GM12874 (cell line): Measurements from ENCODE around the gene WFS1.

Experiments used
- TF ChIP-seq, protein P1 (sequence below): IDR thresholded peaks from 2 replicates; pipeline ENCODE4 v1.5.1; 2011; ENCODE audit warnings: low read depth, mild to moderate bottlenecking, control low read depth, low read length, moderate library complexity; ENCODE audit not compliant: insufficient read depth

Gene WFS1

DNA sequence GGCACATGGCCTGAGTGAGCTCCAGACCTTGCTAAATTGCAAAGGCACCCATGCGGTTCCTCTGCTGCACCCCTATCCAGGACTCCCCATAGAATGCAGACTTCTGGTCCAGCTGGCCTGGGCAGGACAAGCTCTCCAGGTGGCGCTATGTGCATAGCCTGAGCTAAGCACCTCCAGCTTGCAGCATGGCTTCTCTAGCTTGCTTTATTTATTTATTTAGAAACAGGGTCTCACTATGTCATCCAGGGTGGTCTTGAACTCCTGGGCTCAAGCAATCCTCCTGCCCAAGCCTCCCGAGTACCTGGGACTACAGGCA is 5.5 kb upstream of the WFS1 start:
- TF ChIP-seq, protein P1, sequence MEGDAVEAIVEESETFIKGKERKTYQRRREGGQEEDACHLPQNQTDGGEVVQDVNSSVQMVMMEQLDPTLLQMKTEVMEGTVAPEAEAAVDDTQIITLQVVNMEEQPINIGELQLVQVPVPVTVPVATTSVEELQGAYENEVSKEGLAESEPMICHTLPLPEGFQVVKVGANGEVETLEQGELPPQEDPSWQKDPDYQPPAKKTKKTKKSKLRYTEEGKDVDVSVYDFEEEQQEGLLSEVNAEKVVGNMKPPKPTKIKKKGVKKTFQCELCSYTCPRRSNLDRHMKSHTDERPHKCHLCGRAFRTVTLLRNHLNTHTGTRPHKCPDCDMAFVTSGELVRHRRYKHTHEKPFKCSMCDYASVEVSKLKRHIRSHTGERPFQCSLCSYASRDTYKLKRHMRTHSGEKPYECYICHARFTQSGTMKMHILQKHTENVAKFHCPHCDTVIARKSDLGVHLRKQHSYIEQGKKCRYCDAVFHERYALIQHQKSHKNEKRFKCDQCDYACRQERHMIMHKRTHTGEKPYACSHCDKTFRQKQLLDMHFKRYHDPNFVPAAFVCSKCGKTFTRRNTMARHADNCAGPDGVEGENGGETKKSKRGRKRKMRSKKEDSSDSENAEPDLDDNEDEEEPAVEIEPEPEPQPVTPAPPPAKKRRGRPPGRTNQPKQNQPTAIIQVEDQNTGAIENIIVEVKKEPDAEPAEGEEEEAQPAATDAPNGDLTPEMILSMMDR, result peak; percentile 59

DNA sequence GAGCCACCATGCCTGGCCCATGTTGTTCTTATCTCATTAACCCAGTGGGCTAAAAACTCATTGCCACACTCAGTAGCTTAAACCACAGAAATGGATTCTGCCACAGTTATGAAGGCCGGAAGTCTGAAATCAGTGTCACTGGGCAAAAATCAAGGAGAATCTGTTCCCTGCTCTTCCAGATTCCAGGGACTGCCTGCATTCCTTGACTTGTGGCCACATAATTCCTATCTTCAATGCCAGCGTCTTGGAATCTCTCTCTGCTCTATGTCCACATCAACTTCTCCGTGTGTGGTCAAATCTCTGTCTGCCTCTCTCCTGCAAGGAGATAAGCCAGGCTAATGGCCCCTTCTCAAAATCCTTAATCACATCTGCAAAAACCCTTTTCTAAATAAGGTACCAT is 4.1 kb upstream of the WFS1 start:
- TF ChIP-seq, protein P1, result no peak

DNA sequence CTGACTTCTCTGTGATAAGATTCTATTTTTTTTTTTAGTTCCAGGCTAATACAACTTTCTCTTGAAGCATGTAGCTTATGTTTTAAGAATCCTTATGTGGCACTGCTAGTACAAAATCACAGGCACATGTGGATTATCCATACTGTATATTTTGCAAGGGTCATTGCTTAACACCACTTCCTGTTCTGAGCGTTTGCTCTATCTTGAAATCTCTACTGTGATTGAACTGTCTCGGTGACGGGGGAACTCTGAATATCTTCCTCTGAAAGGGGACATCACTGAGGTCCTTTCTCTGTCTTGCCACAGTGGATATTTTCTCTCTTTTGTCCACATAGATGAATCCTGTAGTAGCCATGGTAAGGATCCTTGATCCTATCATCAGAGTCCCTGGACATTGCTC is 2.1 kb upstream of the WFS1 start:
- TF ChIP-seq, protein P1, result no peak

DNA sequence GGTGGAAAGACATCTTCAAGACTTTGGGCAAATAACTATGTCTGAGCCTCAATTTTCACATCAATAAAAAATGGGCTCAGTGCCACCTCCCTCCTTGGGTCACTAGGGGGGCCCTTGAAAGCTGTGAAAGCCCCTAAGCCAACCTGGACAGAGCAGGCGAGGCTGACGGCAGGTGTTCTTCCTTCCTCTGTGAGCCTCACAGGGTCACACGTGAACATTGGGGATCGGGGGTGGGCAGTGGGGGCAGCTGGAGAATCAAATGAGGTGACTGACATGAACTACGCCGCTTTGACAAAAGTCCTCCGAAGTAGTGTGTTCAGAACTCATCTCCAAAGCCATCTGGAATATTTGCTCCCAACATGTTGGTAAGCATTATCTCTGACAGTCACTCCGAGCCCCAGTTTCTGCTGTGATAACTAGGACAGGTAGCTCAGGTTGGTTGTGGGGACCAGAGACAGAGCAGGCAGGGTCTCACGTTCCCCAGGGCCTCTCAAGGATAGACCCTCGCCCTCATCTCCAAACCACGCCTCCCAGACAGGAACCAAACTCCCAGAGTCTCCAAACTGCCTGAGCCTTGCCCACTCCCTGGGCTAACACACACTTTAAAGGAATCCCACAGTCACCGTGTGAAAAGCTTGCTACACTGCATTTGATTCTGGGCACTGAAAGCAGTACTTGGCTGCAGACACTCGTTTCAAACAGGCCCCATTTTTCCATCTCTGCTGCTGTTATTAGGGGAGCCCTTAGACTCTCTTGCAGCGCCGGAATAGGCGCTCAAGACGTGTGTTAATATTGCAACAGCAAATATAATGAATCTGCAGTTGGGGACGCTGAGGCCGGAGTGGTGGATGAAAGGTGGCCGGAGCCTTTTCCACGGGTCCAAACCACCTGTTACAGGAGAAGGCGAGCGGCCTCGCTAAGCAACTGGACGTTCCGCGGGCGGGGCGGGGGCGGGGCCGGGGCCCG is 717 bp upstream of the WFS1 start:
- TF ChIP-seq, protein P1, result no peak

DNA sequence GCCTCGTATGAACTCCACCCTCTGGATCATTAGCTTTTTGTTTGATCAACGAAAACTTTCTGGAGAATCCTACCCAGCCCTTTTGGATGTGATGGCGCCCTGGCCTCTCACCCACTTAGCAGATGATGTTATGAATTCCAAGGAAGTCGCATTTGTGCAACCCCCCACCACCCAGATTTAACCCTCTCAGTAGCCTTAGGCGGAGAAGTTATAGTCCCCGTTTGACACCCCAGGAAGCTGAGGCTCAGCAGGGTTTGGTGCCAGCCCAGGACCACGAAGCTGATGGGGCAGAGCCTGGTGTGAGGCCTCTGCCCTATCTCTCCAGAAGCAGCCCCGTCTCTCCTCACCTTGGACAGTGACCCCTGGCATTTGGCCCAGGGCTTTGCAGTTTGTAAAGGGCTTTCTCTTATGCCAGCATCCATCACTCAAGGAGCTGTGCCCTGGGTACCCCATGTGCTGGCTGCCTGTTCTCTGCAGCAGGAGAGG is 1.0 kb downstream of the WFS1 start:
- TF ChIP-seq, protein P1, result no peak

DNA sequence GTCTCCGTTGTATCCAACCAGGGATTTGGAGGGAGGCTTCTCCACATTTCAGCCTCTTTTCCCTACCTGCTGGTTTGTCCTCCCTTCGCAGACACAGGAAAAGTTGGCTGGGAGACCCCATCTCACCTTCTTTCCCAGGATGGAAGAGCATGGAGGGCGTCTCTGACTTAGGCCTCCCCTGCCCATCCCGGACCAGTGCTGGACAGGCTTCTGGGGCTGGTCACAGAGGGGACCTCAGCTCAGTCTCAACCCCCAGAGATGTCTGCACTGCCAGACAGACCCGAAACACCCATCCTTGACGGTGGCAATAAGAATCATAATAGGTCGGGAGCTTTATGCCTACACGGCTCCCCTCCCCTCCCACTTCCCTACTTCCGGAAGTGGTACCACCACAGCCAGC is 1.6 kb downstream of the WFS1 start:
- TF ChIP-seq, protein P1, result no peak

DNA sequence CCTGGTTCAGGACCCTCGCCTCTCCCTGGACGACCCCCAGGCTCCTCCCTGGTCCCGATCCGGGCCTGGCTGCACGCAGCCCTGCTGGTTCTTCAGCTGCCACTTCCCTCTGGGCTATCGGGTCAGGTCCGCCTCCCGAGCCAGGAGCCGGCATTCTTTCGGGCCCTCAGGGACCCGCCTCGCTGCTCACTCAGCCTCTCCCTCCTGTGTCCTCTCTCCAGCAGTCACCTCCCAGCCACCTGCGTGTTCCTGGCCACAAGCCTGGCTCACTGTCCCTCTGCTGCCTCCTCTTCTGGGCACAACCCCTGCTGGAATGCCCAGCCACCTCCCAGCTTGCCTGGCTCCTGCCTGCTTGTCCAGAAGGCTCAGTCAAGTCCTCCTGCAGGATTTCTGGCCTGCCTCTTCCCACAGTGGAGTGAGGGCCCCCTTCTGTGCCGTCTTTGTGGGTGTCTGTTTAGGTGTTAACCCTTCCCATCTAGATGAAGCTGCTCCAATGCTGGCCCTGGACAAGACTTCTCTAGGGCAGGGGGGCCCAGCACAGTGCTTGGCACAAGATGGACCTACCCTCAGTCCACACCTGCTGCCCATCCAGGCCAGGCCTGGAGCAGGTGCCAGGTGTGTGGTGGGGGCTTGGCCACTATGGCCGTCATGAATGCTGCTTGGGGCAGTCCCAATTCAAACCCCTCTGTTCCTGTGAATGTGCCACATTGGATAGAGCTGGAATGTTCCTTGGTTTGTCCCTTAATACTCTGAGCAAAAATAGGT is 2.2 kb downstream of the WFS1 start:
- TF ChIP-seq, protein P1, result no peak
